M059J (cell line): Measurements from ENCODE around the gene B3GNT5. TPM values are rescaled to one million over a fixed set of nuclear protein-coding genes. Genes with fewer than 3 reads are reported as not detected.
A peak's percentile ranks its signal among the peaks of the same experiment; 100 is the strongest.

Experiments
- DNase-seq: peaks from one replicate; pipeline ENCODE4 v3.0.0-alpha.2; 2012; ENCODE audit warnings: low read depth
- total RNA-seq: library from RNA; depleted of rRNA; stranded (reverse); fragments of >200 nt; shearing (Covaris generic); gene quantifications from 2 replicates; pipeline ENCODE4 v1.2.3, GENCODE V29; 2014

The B3GNT5 gene
- total RNA-seq, 1 experiment from 2014 or later: 4.1 TPM

GRCh38 chr3:183265834-183266417 is 12.9 kb downstream of the B3GNT5 start:
- peak; percentile 93 for DNase-seq

DNA sequence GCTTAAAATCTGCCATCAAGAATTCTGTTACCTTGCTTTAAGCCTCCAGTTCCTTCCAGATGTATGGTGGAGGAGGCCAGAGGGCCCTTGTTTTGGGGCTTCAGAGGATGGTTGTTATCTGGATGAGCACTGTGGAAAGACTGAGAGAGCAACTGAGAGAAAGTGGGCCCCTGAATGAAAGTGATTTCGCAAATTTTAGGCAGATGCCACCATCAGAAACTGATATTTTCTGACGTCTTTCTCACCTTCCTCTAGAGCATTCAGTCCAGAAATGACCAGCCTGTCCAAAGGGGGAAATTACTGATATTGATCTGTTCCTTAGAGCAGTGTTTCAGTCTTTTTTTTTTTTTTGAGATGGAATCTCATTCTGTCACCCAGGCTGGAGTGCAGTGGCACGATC is 13.4 kb downstream of the B3GNT5 start:
- DNase-seq: no peak

DNA sequence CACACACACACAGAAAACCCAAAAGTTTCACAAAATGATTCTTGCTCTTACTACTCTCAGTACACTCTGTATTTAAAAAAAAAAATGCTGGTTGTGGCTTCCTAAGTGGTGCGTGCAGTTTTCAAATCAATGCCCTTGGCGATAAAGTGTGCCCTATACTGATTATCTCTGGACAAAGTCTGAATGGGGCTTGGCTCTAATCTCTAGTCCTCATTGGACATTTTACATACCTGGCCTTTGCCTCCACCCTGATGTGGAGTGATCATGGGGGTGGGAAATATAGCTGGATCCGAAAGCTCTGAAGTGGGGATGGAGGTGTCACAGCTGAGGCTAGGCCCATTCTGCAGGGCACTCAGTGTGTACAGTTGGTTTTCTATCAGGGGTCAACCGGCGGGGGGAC is 14.1 kb downstream of the B3GNT5 start:
- no peak for DNase-seq

- DNase-seq: no peak
Measured at GRCh38 chr3:183268366-183268765, 15.3 kb downstream of the B3GNT5 start.

GRCh38 chr3:183269345-183269744 is 16.3 kb downstream of the B3GNT5 start:
- no peak for DNase-seq

DNA sequence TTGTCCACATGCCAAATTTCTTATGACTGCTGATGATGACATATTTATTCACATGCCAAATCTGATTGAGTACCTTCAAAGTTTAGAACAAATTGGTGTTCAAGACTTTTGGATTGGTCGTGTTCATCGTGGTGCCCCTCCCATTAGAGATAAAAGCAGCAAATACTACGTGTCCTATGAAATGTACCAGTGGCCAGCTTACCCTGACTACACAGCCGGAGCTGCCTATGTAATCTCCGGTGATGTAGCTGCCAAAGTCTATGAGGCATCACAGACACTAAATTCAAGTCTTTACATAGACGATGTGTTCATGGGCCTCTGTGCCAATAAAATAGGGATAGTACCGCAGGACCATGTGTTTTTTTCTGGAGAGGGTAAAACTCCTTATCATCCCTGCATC is 17.3 kb downstream of the B3GNT5 start:
- DNase-seq: no peak

DNA sequence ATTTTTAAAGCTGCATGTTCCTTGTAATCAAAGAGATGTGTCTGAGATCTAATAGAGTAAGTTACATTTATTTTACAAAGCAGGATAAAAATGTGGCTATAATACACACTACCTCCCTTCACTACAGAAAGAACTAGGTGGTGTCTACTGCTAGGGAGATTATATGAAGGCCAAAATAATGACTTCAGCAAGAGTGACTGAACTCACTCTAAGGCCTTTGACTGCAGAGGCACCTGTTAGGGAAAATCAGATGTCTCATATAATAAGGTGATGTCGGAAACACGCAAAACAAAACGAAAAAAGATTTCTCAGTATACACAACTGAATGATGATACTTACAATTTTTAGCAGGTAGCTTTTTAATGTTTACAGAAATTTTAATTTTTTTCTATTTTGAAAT is 19.1 kb downstream of the B3GNT5 start:
- no peak for DNase-seq

DNA sequence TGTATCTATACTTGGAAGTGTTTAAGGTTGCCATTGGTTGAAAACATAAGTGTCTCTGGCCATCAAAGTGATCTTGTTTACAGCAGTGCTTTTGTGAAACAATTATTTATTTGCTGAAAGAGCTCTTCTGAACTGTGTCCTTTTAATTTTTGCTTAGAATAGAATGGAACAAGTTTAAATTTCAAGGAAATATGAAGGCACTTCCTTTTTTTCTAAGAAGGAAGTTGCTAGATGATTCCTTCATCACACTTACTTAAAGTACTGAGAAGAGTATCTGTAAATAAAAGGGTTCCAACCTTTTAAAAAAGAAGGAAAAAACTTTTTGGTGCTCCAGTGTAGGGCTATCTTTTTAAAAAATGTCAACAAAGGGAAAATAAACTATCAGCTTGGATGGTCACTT is 19.7 kb downstream of the B3GNT5 start:
- DNase-seq: no peak

DNA sequence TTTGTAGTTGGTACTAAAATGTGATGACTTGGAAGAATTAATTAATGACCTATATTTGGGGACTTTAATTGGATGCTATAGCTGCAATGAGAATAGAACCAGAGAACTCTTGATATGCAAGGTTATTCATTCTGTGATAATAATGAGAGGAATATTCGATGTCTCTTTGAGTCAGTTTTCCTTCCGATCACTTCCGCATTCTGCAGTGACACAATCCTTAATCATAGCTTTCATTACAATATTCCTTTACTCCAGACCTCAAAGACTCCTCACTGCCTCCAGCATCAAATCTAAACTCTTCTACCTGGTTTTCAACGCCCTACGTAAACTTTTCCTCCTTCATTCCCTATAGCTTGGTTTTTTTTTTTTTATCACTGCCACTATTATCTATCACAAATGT is 21.6 kb downstream of the B3GNT5 start:
- DNase-seq: peak; percentile 49

DNA sequence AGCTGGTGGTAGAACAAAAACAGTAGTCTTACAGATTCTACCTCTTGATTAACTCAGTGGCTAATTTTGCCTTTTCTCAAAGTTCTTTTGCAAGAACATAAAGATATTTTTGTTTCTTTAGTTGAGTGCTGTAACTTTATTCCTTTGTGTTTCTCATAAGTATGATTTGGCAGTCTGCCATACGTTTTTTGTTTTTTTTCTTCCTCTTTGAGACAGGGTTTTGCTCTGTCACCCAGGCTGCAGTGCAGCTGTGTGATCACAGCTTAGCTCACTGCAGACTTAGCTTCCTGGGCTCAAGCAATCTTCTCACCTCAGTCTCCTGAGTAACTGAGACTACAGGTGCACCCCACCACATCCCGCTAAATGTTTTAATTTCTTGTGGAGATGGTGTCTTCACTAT is 22.4 kb downstream of the B3GNT5 start:
- DNase-seq: peak; percentile 42

DNA sequence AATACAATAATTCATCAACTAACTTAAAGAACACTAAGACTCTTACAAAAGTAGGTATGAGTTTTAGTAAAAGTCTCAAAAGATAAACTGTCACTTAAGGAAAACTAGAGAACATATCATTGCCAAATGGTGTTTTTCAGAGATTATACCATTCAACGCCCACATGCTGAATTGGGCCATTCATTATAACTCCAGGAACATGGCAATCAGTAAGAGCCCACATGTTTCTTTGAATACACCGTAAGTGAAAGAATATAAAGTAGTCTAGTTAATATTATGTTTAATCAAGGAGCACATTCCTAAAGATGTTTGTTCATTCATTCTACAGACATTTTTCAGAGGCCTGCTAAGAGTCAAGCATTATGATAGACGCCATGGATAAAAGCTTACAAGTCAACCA is 22.9 kb downstream of the B3GNT5 start:
- no peak for DNase-seq

DNA sequence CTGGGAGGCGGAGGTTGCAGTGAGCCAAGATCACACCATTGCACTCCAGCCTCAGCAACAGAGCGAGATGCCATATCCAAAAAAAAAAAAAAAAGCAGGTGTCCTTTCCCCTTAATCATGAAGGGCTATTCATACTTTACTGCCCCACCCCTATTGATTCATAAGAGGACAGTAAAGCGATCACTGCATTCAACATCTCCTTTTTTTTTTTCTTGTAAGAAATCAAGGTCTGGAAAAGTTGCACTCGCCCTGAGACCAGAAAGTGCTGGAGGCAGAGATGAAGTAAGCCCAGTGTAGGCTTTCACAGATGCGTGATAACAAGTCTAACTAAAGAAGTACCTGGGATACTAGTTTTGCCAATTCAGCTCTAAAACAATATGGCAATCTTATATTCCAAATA is 24.2 kb downstream of the B3GNT5 start:
- DNase-seq: no peak

- peak; percentile 39 for DNase-seq
Measured at GRCh38 chr3:183278479-183279088, 25.5 kb downstream of the B3GNT5 start.

DNA sequence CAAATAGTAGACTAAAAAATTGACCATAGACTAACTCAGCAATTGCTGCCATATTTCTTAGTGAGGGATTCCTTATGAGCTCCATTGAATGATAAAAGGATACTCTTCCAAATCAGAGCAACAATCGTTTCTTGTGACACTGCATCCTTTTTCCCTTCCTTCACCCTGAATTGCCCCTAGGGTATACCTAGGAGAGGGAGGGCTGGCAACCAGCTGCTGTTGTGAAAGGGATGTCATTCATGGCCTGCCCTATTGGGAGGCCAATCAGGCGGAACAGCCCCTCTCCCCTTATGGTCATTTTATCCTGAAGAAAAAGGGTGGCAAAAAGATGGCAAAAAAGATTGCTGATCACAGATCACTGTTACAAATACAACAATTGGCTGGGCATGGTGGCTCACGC is 26.3 kb downstream of the B3GNT5 start:
- no peak for DNase-seq

- DNase-seq: peak; percentile 87
Measured at GRCh38 chr3:183281126-183281797, 28.2 kb downstream of the B3GNT5 start.

- DNase-seq: peak; percentile 37
Measured at GRCh38 chr3:183283886-183284285, 30.8 kb downstream of the B3GNT5 start.

GRCh38 chr3:183284570-183284969 is 31.5 kb downstream of the B3GNT5 start:
- no peak for DNase-seq

GRCh38 chr3:183285318-183285717 is 32.3 kb downstream of the B3GNT5 start:
- no peak for DNase-seq

GRCh38 chr3:183285828-183286457 is 32.9 kb downstream of the B3GNT5 start:
- peak; percentile 99 for DNase-seq

DNA sequence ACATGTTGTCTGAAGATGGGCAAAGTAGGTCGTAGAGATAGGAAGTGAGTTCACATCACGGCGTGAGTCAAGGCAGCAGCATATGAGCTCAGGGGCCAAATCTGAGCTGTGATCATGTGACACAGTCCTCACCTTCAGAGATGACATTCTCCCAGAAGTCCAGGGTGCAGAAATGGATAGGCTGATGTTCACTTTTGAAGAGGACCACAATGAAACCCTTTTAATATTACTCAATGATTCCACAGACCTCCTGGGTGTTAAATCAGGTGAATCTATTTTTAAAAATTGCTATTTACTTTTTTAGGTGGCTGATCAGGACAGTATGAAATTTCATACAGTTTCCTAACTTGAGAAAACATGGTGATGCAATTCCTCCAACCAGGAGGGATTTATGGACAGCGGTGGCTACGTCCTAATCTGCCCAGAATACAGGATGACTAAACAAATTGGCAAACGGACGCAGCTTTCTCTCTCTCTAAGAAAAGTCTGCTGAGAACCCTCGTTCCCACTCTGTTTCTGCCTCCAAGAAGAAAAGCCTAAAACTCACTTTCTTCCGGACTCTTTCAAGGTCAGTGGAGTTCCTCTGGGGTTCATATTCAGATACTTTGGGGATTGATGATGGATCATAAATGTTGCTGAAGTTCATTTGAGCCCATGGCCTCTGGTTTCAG is 34.4 kb downstream of the B3GNT5 start:
- DNase-seq: peak; percentile 81

- DNase-seq: no peak
Measured at GRCh38 chr3:183288117-183288516, 35.1 kb downstream of the B3GNT5 start.

DNA sequence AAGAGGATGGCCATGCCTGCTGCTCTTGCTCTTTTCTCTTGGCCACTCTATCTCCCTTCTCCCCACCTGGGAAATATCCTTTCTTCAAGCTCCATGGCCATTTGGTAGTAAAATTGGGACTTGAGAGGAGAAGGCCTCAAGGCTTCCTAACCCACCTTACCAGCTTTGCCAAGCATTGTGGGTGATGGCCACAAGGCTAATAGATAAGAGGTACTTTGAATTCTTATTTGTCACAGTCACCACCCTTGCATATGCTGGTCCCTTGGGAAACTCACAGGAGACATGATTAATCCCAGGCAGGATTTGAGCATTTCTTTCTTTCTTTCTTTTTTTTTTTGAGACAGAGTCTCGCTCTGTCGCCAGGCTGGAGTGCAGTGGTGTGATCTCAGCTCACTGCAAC is 37.2 kb downstream of the B3GNT5 start:
- no peak for DNase-seq
